Esophagus mucosa (tissue), 1 donor: ENCODE results near the gene CGNL1. TPM values are rescaled to one million over a fixed set of nuclear protein-coding genes. Genes with fewer than 3 reads are reported as not detected.

Experiments used
- ATAC-seq: fragments of 200-7000 bp; cut with Tn5 transposase; one replicate; pipeline ENCODE4 v1.9.1; 2020
- total RNA-seq: library from RNA; stranded (reverse); gene quantifications from one replicate; pipeline ENCODE4 v1.2.4, GENCODE V29; 2023
- donor health status: DM: yes; HTN: yes; CAD: no.

CGNL1 gene
- total RNA-seq, 1 donor from 2014 or later, result 9.0 TPM

DNA sequence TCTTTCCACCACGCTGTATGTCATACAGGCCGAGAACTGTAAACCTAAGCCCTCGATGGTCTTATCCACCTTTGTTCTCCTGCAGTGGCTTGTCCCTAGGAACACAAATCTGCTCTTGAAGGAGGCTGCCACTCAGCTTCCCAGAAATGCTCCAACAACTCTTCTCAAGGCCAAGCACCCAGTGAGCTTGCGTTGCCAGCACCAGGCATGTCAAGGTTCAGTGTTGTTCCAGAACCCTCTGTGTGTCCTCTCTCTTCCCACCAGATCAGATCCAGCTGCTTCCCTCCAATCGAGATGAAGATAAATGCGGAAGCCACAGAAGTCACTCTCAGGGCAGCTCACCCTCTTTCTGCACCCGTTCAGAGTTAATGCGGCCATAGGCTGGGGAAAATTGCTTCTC, 204.1 kb downstream of the CGNL1 start:
- no peak for ATAC-seq

GRCh38 chr15:57580866-57581265, 204.6 kb downstream of the CGNL1 start:
- no peak for ATAC-seq

DNA sequence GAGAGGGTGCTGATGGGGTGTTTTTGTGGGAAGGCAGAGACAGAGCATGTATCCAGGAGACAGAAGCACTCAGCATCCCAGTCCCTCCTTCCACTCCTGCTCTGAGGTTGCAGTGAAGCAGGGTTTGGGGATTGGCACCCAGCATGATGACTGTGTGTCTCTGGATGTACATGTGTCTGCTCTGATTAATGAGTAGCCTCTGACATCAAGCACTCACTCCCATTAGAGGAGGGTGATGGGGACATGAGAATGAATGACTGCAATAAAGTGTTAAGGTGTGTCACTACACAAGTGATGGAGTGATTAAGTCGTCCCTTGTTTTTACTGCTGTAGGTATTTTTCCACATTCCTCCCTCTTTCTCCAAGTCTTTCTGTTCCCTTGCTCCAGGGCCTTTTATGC, 205.8 kb downstream of the CGNL1 start:
- ATAC-seq, result peak; percentile 74

GRCh38 chr15:57583282-57583681, 207.0 kb downstream of the CGNL1 start:
- no peak for ATAC-seq

DNA sequence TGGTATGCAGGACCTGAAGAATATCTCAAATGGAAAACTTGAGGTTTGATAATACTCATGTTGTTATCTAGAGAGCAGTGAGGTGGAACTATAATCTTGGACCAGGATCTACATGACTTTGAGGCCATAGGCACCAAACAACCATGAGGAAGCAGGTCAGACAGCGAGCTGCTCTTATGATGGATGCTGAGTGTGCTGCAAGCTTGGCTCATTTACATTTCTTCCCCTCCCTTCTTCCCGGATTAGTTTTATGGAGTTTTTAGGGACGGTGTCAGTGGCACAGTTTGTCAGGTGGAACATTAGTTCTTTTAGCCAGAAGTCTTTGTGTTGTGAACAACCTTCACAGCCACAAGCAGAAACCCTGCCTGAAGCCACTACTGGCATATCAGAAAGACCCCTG, 207.4 kb downstream of the CGNL1 start:
- ATAC-seq, result no peak

GRCh38 chr15:57586661-57587424, 210.5 kb downstream of the CGNL1 start:
- no peak for ATAC-seq

GRCh38 chr15:57589281-57589680, 213.0 kb downstream of the CGNL1 start:
- no peak for ATAC-seq

- no peak for ATAC-seq
Measured at GRCh38 chr15:57589754-57590153, 213.4 kb downstream of the CGNL1 start.

GRCh38 chr15:57591237-57591821, 215.0 kb downstream of the CGNL1 start:
- ATAC-seq, result peak; percentile 86

- peak; percentile 88 for ATAC-seq
Measured at GRCh38 chr15:57591822-57592367, 215.6 kb downstream of the CGNL1 start, which contains the start of gene MYZAP. MYZAP (plus strand) TSS chr15:57591904; CDS start chr15:57592035, 131 bp downstream.

- ATAC-seq, result no peak
Measured at GRCh38 chr15:57592426-57592825, 216.1 kb downstream of the CGNL1 start.

DNA sequence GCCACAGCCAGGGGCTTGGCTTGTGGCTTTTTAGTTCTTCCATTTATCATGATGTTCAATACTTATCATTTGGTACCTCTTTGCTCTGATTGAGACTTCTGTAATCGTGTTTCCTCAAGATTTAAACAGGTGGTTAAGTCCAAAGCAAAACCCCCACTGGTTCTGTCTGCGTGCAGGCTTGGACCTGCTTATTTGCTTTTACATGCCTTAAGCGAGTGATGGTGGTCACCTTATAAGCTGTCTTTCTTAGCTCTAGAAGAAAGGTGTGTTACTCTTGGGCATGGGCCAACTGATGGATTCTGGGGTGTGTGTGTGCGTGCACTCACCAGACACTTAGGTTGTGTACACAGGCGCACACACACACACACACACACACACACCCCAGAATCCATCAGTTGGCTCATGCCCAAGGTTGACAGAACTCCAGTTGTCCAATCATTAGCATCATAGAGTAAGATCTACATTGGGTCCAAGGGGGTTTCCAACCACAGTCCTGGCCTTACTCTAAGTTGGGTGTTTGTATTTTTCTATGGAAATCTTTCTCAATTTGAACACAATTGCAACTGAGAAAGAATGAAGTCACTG, 216.6 kb downstream of the CGNL1 start:
- ATAC-seq, result no peak

DNA sequence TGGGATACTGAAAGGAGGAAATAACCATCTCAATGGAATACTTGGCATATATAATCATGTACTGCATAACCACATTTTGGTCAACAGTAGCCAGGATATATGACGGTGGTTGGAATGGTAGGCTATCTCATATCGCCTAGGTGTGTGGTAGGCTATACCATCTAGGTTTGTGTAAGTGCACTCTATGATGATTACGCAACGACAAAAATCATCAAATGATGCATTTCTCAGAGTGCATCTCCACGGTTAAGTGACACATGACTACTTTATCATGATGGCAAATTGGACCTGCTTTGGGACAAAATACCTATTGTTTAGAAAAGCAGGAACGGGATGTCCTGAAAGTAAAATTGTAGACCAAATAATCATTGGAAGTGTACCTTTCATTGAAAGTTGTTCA, 218.2 kb downstream of the CGNL1 start:
- no peak for ATAC-seq

DNA sequence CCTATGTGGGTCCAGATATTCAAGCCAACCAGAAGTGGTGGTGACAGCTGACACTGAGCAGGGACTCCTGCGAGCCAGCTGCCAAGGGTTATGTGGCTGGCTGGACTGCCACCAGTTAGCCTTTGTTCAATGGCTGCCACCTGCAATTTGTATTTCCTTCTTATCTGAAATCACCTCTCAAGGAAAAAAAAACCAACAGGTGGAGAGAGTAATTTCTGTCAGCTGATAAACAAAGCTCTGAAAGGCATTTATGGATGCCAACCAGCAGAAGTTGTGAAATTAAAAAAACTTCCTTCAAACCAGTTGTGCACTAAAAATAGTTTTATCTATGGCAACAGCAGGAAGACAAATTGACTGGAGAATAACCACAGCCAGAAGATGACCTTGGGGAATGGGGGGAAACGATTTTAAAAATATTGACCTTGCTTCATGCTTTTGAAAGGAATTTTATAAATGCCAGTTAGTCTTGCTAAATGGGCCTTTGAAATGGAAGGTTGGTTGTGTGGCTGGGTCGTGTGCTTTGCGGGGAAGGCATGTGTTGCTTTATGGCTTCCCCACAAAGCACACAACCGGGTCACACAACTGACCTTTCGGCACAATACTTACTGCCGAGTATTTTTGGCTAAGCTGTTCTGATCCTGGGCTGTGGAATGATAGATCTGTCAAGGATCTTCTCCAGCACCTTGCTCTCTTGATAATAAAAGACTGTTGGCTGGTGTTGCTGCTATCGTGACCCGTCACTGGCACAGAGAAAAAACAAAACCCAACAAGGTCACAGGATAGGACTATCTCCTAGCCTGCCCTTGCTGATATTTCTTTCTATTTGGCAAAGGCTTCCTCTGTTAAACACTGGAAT, 218.9 kb downstream of the CGNL1 start:
- ATAC-seq, result no peak

DNA sequence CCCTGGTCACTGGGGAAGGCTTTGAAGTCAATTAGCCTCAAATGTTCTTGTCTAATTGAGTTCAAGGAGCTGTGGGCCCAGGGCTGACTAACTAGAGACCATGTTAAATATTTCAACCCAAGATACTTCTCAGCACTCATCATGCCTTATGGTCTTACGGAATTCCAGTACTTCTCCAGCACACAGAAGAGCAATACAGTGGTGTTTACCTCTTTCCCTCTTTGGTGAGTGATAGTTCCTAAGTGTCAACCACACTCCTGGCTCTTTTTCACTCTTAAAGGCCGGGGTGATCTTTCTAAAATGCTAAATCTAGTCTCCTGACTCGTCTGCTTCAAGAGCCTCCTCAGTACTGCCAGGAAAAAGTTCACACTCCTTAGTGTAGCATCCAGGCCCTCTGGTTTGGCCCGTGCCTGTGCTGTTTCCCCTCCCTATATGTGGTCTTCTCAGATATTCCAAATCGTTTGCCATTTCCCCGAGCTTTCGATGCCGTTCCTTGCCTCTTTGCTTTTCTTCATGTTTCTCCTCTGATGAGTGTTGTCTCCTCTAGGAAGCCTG, 220.1 kb downstream of the CGNL1 start:
- ATAC-seq, result no peak

- ATAC-seq, result peak; percentile 31
Measured at GRCh38 chr15:57596978-57597377, 220.7 kb downstream of the CGNL1 start.

GRCh38 chr15:57597431-57597830, 221.1 kb downstream of the CGNL1 start:
- ATAC-seq, result no peak

DNA sequence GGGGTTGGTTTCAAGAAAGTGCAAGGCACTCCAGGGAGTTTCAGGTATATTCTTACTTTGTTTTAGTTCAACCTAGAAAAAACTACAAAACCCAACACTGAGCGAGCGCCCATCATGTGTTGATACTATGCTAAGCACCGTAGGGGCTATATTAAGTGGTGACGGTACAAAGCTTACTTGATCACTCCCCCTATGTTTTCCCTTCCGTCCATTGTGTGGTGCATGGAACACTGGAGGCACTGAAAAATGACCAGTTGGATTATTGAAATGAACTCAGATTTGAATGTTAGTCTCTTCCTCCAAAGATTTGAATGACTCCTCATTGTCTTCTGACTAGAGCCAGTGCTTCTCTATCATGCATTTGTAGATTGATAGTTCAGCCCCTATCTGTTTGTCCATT, 222.0 kb downstream of the CGNL1 start:
- no peak for ATAC-seq

- no peak for ATAC-seq
Measured at GRCh38 chr15:57599296-57599810, 223.0 kb downstream of the CGNL1 start.

- ATAC-seq, result no peak
Measured at GRCh38 chr15:57600197-57600596, 223.9 kb downstream of the CGNL1 start.
